HepG2 (cell line): ENCODE data around the gene CADM4. TPM values are rescaled to one million over a fixed set of nuclear protein-coding genes. Genes with fewer than 3 reads are reported as not detected.

Experiments used
- ARID4A ChIP-seq: sonication (generic); formaldehyde crosslinking; IDR thresholded peaks from 2 replicates; pipeline ENCODE4 v1.5.0; 2020; ENCODE audit warnings: mild to moderate bottlenecking, missing genetic modification reagents, borderline replicate concordance
- EEA1 ChIP-seq: sonication (generic); formaldehyde crosslinking; IDR thresholded peaks from 2 replicates; pipeline ENCODE4 v1.5.1; 2020; ENCODE audit warnings: mild to moderate bottlenecking, missing genetic modification reagents, borderline replicate concordance
- KDM6A ChIP-seq: IDR thresholded peaks from 2 replicates; pipeline ENCODE4 v1.6.1; 2016; ENCODE audit warnings: low read depth
- NFRKB ChIP-seq: fragments of 450-650 bp; IDR thresholded peaks from 2 replicates; pipeline ENCODE4 v1.6.1; 2017
- THRA ChIP-seq: sonication (generic); formaldehyde crosslinking; IDR thresholded peaks from 2 replicates; pipeline ENCODE4 v1.4.0; 2020; ENCODE audit warnings: missing genetic modification reagents, borderline replicate concordance
- ZFX ChIP-seq: sonication (generic); formaldehyde crosslinking; IDR thresholded peaks from 2 replicates; pipeline ENCODE4 v1.4.0; 2020; ENCODE audit warnings: mild to moderate bottlenecking, low read depth, missing genetic modification reagents, moderate library complexity
- ZMYM3 ChIP-seq: sonication (generic); formaldehyde crosslinking; IDR thresholded peaks from 2 replicates; pipeline ENCODE4 v1.5.1; 2020; ENCODE audit warnings: mild to moderate bottlenecking, missing genetic modification reagents
- ZMYM4 ChIP-seq: sonication (generic); formaldehyde crosslinking; IDR thresholded peaks from 2 replicates; pipeline ENCODE4 v1.8.1; 2023; ENCODE audit warnings: mild to moderate bottlenecking, missing genetic modification reagents
- ZNF180 ChIP-seq: sonication (generic); formaldehyde crosslinking; IDR thresholded peaks from 2 replicates; pipeline ENCODE4 v1.4.0; 2020; ENCODE audit warnings: low read depth, missing genetic modification reagents, borderline replicate concordance
- ZNF280D ChIP-seq: sonication (generic); formaldehyde crosslinking; IDR thresholded peaks from 2 replicates; pipeline ENCODE4 v1.5.1; 2020; ENCODE audit warnings: mild to moderate bottlenecking, missing genetic modification reagents
- ZNF281 ChIP-seq: sonication (generic); formaldehyde crosslinking; IDR thresholded peaks from 2 replicates; pipeline ENCODE4 v1.4.0; 2020; ENCODE audit warnings: missing genetic modification reagents, borderline replicate concordance
- ZNF460 ChIP-seq: sonication (generic); formaldehyde crosslinking; IDR thresholded peaks from 2 replicates; pipeline ENCODE4 v1.5.1; 2020; ENCODE audit warnings: missing genetic modification reagents, mild to moderate bottlenecking, borderline replicate concordance
- ZNF484 ChIP-seq: sonication (generic); formaldehyde crosslinking; IDR thresholded peaks from 2 replicates; pipeline ENCODE4 v1.5.1; 2020; ENCODE audit warnings: mild to moderate bottlenecking, low read depth, missing genetic modification reagents, borderline replicate concordance
- ZNF780A ChIP-seq: sonication (generic); formaldehyde crosslinking; IDR thresholded peaks from 2 replicates; pipeline ENCODE4 v1.8.0; 2022; ENCODE audit warnings: mild to moderate bottlenecking, missing genetic modification reagents, moderate library complexity
- ZSCAN25 ChIP-seq: sonication (generic); formaldehyde crosslinking; IDR thresholded peaks from 2 replicates; pipeline ENCODE4 v1.8.0; 2022; ENCODE audit warnings: mild to moderate bottlenecking, missing genetic modification reagents
- polyA plus RNA-seq, 8 experiments: library from polyadenylated mRNA; depleted of rRNA in 3 of 8; stranded (reverse) in 7 of 8; unstranded in 1 of 8; fragments of >200 nt; fragmentation: Illumina TruSeq in 4 of 8; extraction: Trizol in 4 of 8; gene quantifications; 2 replicates each; pipeline versions ENCODE4 v1.2.1 to v1.2.3, GENCODE V29; 2011 to 2016; ENCODE audit warnings: low read depth in 4 of 8, missing spikeins in 1 of 8, mixed read lengths in 1 of 8; ENCODE audit not compliant: insufficient read depth in 1 of 8
- total RNA-seq, 5 experiments: library from RNA; depleted of rRNA; stranded (reverse); fragments of >200 nt; fragmentation: Illumina TruSeq; extraction: Trizol; gene quantifications; 2 replicates each; pipeline ENCODE4 v1.2.3, GENCODE V29; 2016; ENCODE audit warnings: low read depth in 1 of 5

The CADM4 gene
- total and polyA plus RNA-seq, 2 of the 13 experiments (the other 11 are each of a cell fraction or from before 2014, with no cell fraction given): 8.5 to 16.0 TPM

GRCh38 chr19:43651758-43652545 lies 12.3 kb upstream of the CADM4 start (continued):
- TF ChIP-seq ZNF280D (0 out of 2 replicates have a peak, but pooled peaks have one; percentile 44), THRA (CRISPR knock-in tag) (peak; percentile 72; the same call in 1 of the 2 replicates), ZFX (peak; percentile 80), ZNF180 (CRISPR knock-in tag) (no peak), EEA1 (CRISPR knock-in tag) (no peak), ZNF460 (CRISPR knock-in tag) (no peak), ZNF484 (CRISPR knock-in tag) (no peak), KDM6A (CRISPR knock-in tag) (no peak), ZSCAN25 (CRISPR knock-in tag) (0 out of 2 replicates have a peak, but pooled peaks have one; percentile 21), ZMYM3 (CRISPR knock-in tag) (peak; percentile 62; the same call in 1 of the 2 replicates), NFRKB (no peak), ZNF780A (CRISPR knock-in tag) (no peak), ZNF281 (CRISPR knock-in tag) (0 out of 2 replicates have a peak, but pooled peaks have one; percentile 19), ARID4A (peak; percentile 41; the same call in 1 of the 2 replicates), ZMYM4 (CRISPR knock-in tag) (no peak; the same call in 1 of the 2 replicates)
